Measurements from ENCODE around the gene MAPK10. TPM values are rescaled to one million over a fixed set of nuclear protein-coding genes. Genes with fewer than 3 reads are reported as not detected.

Gene MAPK10
- 16.2 and 19.2 TPM in 2 replicates for total RNA-seq
- long read RNA-seq, full-length matches to known transcripts, result 14 of 46 reads
- long read RNA-seq, partial matches to known transcripts, result 11 of 46 reads
- long read RNA-seq, other reads (novel, unspliced or antisense), result 21 of 46 reads

- no peak for DNase-seq (ENCODE audit: extremely low spot score, unreplicated experiment)
- H3K36me3 Mint-ChIP-seq (ENCODE audit: unreplicated experiment), result no peaks in the 10 kb centered on the region
- H3K27me3 Mint-ChIP-seq (ENCODE audit: unreplicated experiment), result no peaks in the 10 kb centered on the region
- H3K4me3 Mint-ChIP-seq (ENCODE audit: unreplicated experiment), result peak within 1 kb of the TSS; percentile 70
- TF ChIP-seq CTCF (IDR thresholded peaks at IDR 0.05), result no peak
- peaks cover 38% of the 10 kb centered on the region for H3K4me1 Mint-ChIP-seq (ENCODE audit: unreplicated experiment)
- no peaks in the 10 kb centered on the region for H3K9me3 Mint-ChIP-seq (ENCODE audit: unreplicated experiment)
- peak within 1 kb of the TSS; percentile 75 for H3K27ac Mint-ChIP-seq (ENCODE audit: unreplicated experiment)
Measured at GRCh38 chr4:86359944-86360478, at the start of gene MAPK10. MAPK10 (minus strand) TSS chr4:86360053.

GRCh38 chr4:86403575-86403974, 43.7 kb upstream of the MAPK10 start:
- H3K36me3 Mint-ChIP-seq (ENCODE audit: unreplicated experiment), result no peaks in the 10 kb centered on the region
- no peak overlapping the region for H3K4me3 Mint-ChIP-seq (ENCODE audit: unreplicated experiment)
- no peaks in the 10 kb centered on the region for H3K27me3 Mint-ChIP-seq (ENCODE audit: unreplicated experiment)
- TF ChIP-seq CTCF (IDR thresholded peaks at IDR 0.05), result no peak
- H3K27ac Mint-ChIP-seq (ENCODE audit: unreplicated experiment), result no peak overlapping the region
- H3K9me3 Mint-ChIP-seq (ENCODE audit: unreplicated experiment), result peaks cover 9% of the 10 kb centered on the region
- peaks cover 17% of the 10 kb centered on the region for H3K4me1 Mint-ChIP-seq (ENCODE audit: unreplicated experiment)
- no peak for DNase-seq (ENCODE audit: extremely low spot score, unreplicated experiment)

GRCh38 chr4:86401826-86402225, 42.0 kb upstream of the MAPK10 start:
- peaks cover 9% of the 10 kb centered on the region for H3K9me3 Mint-ChIP-seq (ENCODE audit: unreplicated experiment)
- H3K27ac Mint-ChIP-seq (ENCODE audit: unreplicated experiment), result peak overlapping the region; percentile 60
- no peak for TF ChIP-seq CTCF (IDR thresholded peaks at IDR 0.05)
- no peak overlapping the region for H3K4me3 Mint-ChIP-seq (ENCODE audit: unreplicated experiment)
- DNase-seq (ENCODE audit: extremely low spot score, unreplicated experiment), result no peak
- H3K27me3 Mint-ChIP-seq (ENCODE audit: unreplicated experiment), result no peaks in the 10 kb centered on the region
- H3K4me1 Mint-ChIP-seq (ENCODE audit: unreplicated experiment), result peaks cover 17% of the 10 kb centered on the region
- no peaks in the 10 kb centered on the region for H3K36me3 Mint-ChIP-seq (ENCODE audit: unreplicated experiment)

GRCh38 chr4:86400216-86400615, 40.4 kb upstream of the MAPK10 start:
- Mint-ChIP-seq H3K9me3 (ENCODE audit: unreplicated experiment) (peaks cover 9% of the 10 kb centered on the region), H3K27ac (ENCODE audit: unreplicated experiment) (no peak overlapping the region), H3K27me3 (ENCODE audit: unreplicated experiment) (no peaks in the 10 kb centered on the region), H3K4me3 (ENCODE audit: unreplicated experiment) (no peak overlapping the region), H3K4me1 (ENCODE audit: unreplicated experiment) (peaks cover 17% of the 10 kb centered on the region), H3K36me3 (ENCODE audit: unreplicated experiment) (no peaks in the 10 kb centered on the region)
- TF ChIP-seq CTCF (IDR thresholded peaks at IDR 0.05), result no peak
- no peak for DNase-seq (ENCODE audit: extremely low spot score, unreplicated experiment)

- Mint-ChIP-seq H3K27me3 (ENCODE audit: unreplicated experiment) (no peaks in the 10 kb centered on the region), H3K27ac (ENCODE audit: unreplicated experiment) (no peak overlapping the region), H3K4me1 (ENCODE audit: unreplicated experiment) (peaks cover 17% of the 10 kb centered on the region), H3K9me3 (ENCODE audit: unreplicated experiment) (peaks cover 9% of the 10 kb centered on the region), H3K4me3 (ENCODE audit: unreplicated experiment) (no peak overlapping the region), H3K36me3 (ENCODE audit: unreplicated experiment) (no peaks in the 10 kb centered on the region)
- DNase-seq (ENCODE audit: extremely low spot score, unreplicated experiment), result no peak
- TF ChIP-seq CTCF (IDR thresholded peaks at IDR 0.05), result no peak
Measured at GRCh38 chr4:86398187-86398586, 38.3 kb upstream of the MAPK10 start.

All from osteocyte (in vitro differentiated cells).